BE2C (cell line): Measurements from ENCODE around the gene SERGEF.

Experiments used
- DNase-seq: peaks from one replicate; pipeline ENCODE4 v3.0.0-alpha.2; 2020
- H3K27me3 ChIP-seq: fragments of 250-450 bp; sonication (Bioruptor Pico); 2 replicates; pipeline ENCODE4 v1.5.1; 2020; ENCODE audit warnings: mild to moderate bottlenecking
- H3K36me3 ChIP-seq: fragments of 250-450 bp; sonication (Bioruptor Pico); 2 replicates; pipeline ENCODE4 v1.5.1; 2020; ENCODE audit warnings: mild to moderate bottlenecking
- H3K4me1 ChIP-seq: fragments of 250-450 bp; sonication (Bioruptor Pico); 2 replicates; pipeline ENCODE4 v1.5.1; 2020
- H3K4me3 ChIP-seq: 2 replicates; pipeline ENCODE4 v1.5.1; 2011; ENCODE audit warnings: low read depth, low read length
- H3K9me3 ChIP-seq: fragments of 250-450 bp; sonication (Bioruptor Pico); 2 replicates; pipeline ENCODE4 v1.5.1; 2020
- CTCF ChIP-seq: IDR thresholded peaks from 2 replicates; pipeline ENCODE4 v1.5.1; 2012; ENCODE audit warnings: mild to moderate bottlenecking, low read depth, low read length

The SERGEF gene

DNA sequence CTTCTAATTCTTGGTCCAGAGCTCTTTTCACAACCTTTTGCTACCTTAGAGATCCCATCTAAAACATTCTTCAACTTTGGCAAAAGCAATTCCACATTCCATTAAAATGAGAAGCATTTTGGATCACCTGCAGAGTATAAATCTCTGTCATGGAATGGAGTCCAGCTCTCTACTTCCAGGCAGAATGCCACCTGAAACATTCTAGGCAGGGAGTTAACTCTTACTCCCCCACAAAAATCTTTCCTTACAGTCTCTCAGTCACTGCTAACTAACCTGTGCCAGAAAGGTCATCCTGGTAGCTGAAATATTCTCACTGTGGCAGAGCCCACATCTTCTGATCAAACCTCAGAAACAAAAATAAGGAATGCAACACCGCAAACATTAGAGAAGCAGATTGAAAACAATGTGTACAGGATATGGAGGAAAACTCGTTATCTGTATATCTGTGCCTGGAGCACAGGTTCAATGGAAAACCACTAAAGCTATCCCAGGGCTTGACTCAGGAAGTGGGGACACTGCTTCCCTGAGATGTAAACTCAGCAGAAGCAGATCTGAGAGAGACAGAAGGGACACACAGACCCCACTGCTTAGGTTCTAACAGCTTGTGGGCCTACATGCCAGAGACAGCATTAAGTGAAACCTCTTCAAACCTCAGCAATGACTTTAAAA lies 199.3 kb downstream of the SERGEF start:
- Histone ChIP-seq H3K36me3 (no peaks in the 10 kb centered on the region), H3K9me3 (no peaks in the 10 kb centered on the region), H3K27me3 (no peaks in the 10 kb centered on the region), H3K4me1 (no peaks in the 10 kb centered on the region; the same call in 1 of the 2 replicates), H3K4me3 (no peak overlapping the region)
- TF ChIP-seq CTCF, result no peak
- no peak for DNase-seq

DNA sequence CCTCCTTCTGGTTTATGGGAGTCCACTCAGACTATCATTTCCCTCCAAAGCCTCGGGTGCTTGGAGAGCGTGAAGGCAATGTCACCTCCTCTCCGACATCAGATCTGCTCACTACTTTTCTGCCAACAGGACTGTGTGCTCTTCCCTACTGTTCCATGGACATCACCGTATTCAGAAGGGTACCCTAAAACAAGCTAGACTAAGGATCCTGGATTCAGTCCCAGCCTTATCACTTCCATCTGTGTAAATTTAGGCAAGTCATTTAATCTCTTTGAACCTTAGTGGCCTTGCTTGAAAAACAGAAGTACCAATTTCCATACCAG lies 200.0 kb downstream of the SERGEF start:
- no peak overlapping the region for H3K4me3 ChIP-seq
- H3K4me1 ChIP-seq, result no peaks in the 10 kb centered on the region; the same call in 1 of the 2 replicates
- no peaks in the 10 kb centered on the region for H3K36me3 ChIP-seq
- no peak for TF ChIP-seq CTCF
- no peaks in the 10 kb centered on the region for H3K9me3 ChIP-seq
- no peak for DNase-seq
- no peaks in the 10 kb centered on the region for H3K27me3 ChIP-seq

DNA sequence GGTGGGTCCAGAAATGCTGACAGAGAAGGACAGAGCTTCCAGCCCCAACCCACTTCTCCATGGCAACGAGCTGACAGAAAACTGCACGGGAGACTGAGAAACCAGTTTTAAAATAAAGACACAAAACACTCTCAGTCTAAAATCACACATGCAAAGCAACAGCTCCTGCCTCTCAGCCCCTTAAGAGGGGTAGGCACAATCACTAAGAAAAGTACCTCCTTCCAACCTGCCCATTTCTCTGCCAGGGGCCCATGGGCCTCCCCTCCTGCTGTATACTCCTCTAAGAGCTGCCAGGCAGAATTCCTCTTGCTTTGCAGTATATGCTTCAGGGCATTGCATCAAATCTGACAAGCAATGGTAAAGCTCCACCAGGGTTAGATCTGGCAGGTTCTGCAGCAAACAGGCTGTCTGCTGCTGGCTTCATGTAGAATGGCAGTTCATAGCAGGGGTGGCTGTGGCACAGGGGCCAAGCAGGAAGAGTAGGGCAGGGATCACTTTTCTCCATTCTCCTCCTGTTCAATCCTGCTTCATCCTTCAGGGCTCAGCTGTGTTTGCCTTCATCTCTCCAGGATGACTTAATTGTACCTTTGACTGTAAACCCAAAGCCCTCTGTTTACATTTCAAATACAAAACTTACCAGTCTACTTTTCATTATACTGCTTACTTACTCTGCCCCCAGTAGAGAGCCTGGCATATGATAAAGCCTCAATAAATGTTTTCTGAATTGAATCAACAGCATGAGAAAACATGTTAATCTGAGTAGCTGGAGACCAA lies 200.6 kb downstream of the SERGEF start:
- H3K4me3 ChIP-seq, result no peak overlapping the region
- H3K36me3 ChIP-seq, result no peaks in the 10 kb centered on the region
- no peak for DNase-seq
- H3K27me3 ChIP-seq, result no peaks in the 10 kb centered on the region
- TF ChIP-seq CTCF, result no peak
- H3K9me3 ChIP-seq, result no peaks in the 10 kb centered on the region
- H3K4me1 ChIP-seq, result no peaks in the 10 kb centered on the region; the same call in 1 of the 2 replicates

DNA sequence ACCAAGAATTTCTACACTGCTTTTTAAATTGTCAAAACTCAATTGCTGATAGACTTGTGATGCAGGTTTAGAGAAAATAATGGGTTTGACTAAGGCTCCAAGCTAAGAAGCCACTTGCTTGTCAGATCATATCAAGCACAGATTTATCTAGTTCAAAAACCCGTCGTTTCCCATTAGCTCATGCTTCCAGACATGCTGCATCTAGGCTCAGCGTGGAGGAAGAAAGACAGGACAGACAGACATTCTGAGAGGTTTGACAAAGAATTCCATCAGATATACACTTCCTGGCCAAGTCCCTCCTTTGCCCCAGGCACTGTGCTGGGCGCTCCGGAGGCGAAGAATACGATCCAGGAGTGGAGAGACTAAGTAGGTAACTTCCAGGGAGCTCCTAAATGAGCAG lies 201.5 kb downstream of the SERGEF start:
- no peaks in the 10 kb centered on the region for H3K36me3 ChIP-seq
- DNase-seq, result no peak

GRCh38 chr11:17810746-17811145 lies 202.1 kb downstream of the SERGEF start:
- no peak for TF ChIP-seq CTCF
- peak; percentile 20 for DNase-seq
- no peaks in the 10 kb centered on the region; the same call in 1 of the 2 replicates for H3K4me1 ChIP-seq
- no peaks in the 10 kb centered on the region for H3K9me3 ChIP-seq
- no peak overlapping the region for H3K4me3 ChIP-seq
- no peaks in the 10 kb centered on the region for H3K27me3 ChIP-seq
- no peaks in the 10 kb centered on the region for H3K36me3 ChIP-seq

More for the DNA sequence above, 201.5 kb downstream of the SERGEF start:
- H3K27me3 ChIP-seq, result no peaks in the 10 kb centered on the region
- H3K9me3 ChIP-seq, result no peaks in the 10 kb centered on the region
- no peak overlapping the region for H3K4me3 ChIP-seq
- no peaks in the 10 kb centered on the region; the same call in 1 of the 2 replicates for H3K4me1 ChIP-seq
- TF ChIP-seq CTCF, result no peak

DNA sequence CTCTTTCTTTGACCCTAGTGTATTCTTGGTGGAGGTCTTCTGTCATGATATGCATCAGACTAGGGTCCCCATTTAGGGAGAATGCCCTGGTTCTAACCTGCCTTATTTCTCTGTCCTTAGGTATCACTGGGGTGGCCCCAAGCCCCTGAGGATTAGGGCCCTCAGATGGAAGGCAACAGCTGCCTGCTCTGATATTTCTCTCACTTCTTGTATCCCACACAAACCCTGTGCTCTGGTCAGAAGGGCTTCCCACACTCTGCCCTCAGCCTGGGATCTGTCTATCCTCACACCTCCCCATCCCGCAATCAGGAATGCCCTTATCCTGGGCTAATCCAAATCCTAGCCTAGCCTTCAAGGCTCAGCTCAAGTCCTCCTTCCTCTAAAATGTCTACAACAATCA lies 202.8 kb downstream of the SERGEF start:
- no peaks in the 10 kb centered on the region; the same call in 1 of the 2 replicates for H3K4me1 ChIP-seq
- no peaks in the 10 kb centered on the region for H3K27me3 ChIP-seq
- H3K4me3 ChIP-seq, result no peak overlapping the region
- H3K9me3 ChIP-seq, result no peaks in the 10 kb centered on the region
- DNase-seq, result no peak
- no peaks in the 10 kb centered on the region for H3K36me3 ChIP-seq
- no peak for TF ChIP-seq CTCF
